ENCODE data around the gene ZFP1.
"Not testable (repeated sequence)": the region's sequence is repeated elsewhere in the genome, so short reads cannot be mapped to it uniquely, and the experiment has no call there.

The ZFP1 gene

GRCh38 chr16:75127713-75128415, 20.5 kb upstream of the ZFP1 start:
- no peak for DNase-seq
- H3K36me3 ChIP-seq, result no peaks in the 10 kb centered on the region
- H3K4me1 ChIP-seq, result no peaks in the 10 kb centered on the region
- H3K4me3 ChIP-seq (ENCODE audit: low read depth, low read length), result no peak overlapping the region
- no peaks in the 10 kb centered on the region; the same call in 1 of the 2 replicates for H3K9me3 ChIP-seq
- TF ChIP-seq CTCF (IDR thresholded peaks at IDR 0.05; ENCODE audit: low read depth, low read length), result no peak
- 0 out of 2 replicates have a peak, but pooled peaks cover 2% of the 10 kb centered on the region for H3K27me3 ChIP-seq

- not testable (repeated sequence) for H3K9me3 ChIP-seq; DNase-seq; H3K36me3 ChIP-seq; H3K4me3 ChIP-seq (ENCODE audit: low read depth, low read length); H3K4me1 ChIP-seq; H3K27me3 ChIP-seq
Measured at GRCh38 chr16:75129421-75130149, 18.7 kb upstream of the ZFP1 start.

GRCh38 chr16:75130150-75130771, 18.1 kb upstream of the ZFP1 start:
- peak; percentile 17; the same call in 1 of the 2 replicates for TF ChIP-seq CTCF (IDR thresholded peaks at IDR 0.05; ENCODE audit: low read depth, low read length)
- no peak for DNase-seq
- no peak overlapping the region for H3K4me3 ChIP-seq (ENCODE audit: low read depth, low read length)
- no peaks in the 10 kb centered on the region for H3K4me1 ChIP-seq
- H3K27me3 ChIP-seq, result 0 out of 2 replicates have a peak, but pooled peaks cover 2% of the 10 kb centered on the region
- no peaks in the 10 kb centered on the region for H3K36me3 ChIP-seq
- no peaks in the 10 kb centered on the region; the same call in 1 of the 2 replicates for H3K9me3 ChIP-seq

GRCh38 chr16:75131081-75131480, 17.2 kb upstream of the ZFP1 start:
- Histone ChIP-seq H3K9me3 (no peaks in the 10 kb centered on the region; the same call in 1 of the 2 replicates), H3K4me3 (ENCODE audit: low read depth, low read length) (no peak overlapping the region), H3K36me3 (no peaks in the 10 kb centered on the region), H3K4me1 (no peaks in the 10 kb centered on the region), H3K27me3 (0 out of 2 replicates have a peak, but pooled peaks cover 2% of the 10 kb centered on the region)
- DNase-seq, result no peak
- no peak for TF ChIP-seq CTCF (IDR thresholded peaks at IDR 0.05; ENCODE audit: low read depth, low read length)

GRCh38 chr16:75138233-75138632, 10.1 kb upstream of the ZFP1 start:
- H3K9me3 ChIP-seq, result no peaks in the 10 kb centered on the region
- H3K36me3 ChIP-seq, result no peaks in the 10 kb centered on the region
- H3K4me3 ChIP-seq (ENCODE audit: low read depth, low read length), result peak overlapping the region; percentile 39
- no peaks in the 10 kb centered on the region for H3K27me3 ChIP-seq
- no peak for DNase-seq
- TF ChIP-seq CTCF (IDR thresholded peaks at IDR 0.05; ENCODE audit: low read depth, low read length), result no peak
- no peaks in the 10 kb centered on the region for H3K4me1 ChIP-seq

GRCh38 chr16:75138636-75139035, 9.7 kb upstream of the ZFP1 start:
- Histone ChIP-seq H3K9me3 (no peaks in the 10 kb centered on the region), H3K4me1 (no peaks in the 10 kb centered on the region), H3K4me3 (ENCODE audit: low read depth, low read length) (peak overlapping the region; percentile 39), H3K36me3 (no peaks in the 10 kb centered on the region), H3K27me3 (no peaks in the 10 kb centered on the region)
- peak; percentile 32 for DNase-seq
- 0 out of 2 replicates have a peak, but pooled peaks have one; percentile 23 for TF ChIP-seq CTCF (IDR thresholded peaks at IDR 0.05; ENCODE audit: low read depth, low read length)

All from BE2C (cell line).